Brain microvascular endothelial cell (primary cell): ENCODE data around the gene E4F1.

Source experiments
- DNase-seq: peaks from one replicate; pipeline ENCODE4 v3.0.0-alpha.2; 2020
- H3K27ac ChIP-seq: fragments of 250-450 bp; sonication (Bioruptor Pico); 2 replicates; pipeline ENCODE4 v1.5.1; 2020; ENCODE audit warnings: mild to moderate bottlenecking, moderate library complexity
- H3K27me3 ChIP-seq: fragments of 250-450 bp; sonication (Bioruptor Pico); replicated peaks from 2 replicates; pipeline ENCODE4 v1.5.1; 2020; ENCODE audit warnings: mild to moderate bottlenecking
- H3K36me3 ChIP-seq: fragments of 250-450 bp; sonication (Bioruptor Pico); replicated peaks from 2 replicates; pipeline ENCODE4 v1.5.1; 2020; ENCODE audit warnings: mild to moderate bottlenecking
- H3K4me3 ChIP-seq: 2 replicates; pipeline ENCODE4 v1.5.1; 2011; ENCODE audit warnings: low read depth, mild to moderate bottlenecking, control low read depth, low read length, moderate library complexity
- in situ Hi-C: cut with HindIII; loops from 2 replicates; pipeline ENCODE4 v1.10.0; 2017; ENCODE audit warnings: low sequenced_read_pairs, low pct_ligation_motif_present
- TF ChIP-seq, protein P1 (sequence below): IDR thresholded peaks from 2 replicates; pipeline ENCODE4 v1.5.1; 2011; ENCODE audit warnings: low read depth, mild to moderate bottlenecking, moderate library complexity, low read length, control low read depth, inconsistent platforms; ENCODE audit errors: missing control alignments

Gene E4F1

DNA sequence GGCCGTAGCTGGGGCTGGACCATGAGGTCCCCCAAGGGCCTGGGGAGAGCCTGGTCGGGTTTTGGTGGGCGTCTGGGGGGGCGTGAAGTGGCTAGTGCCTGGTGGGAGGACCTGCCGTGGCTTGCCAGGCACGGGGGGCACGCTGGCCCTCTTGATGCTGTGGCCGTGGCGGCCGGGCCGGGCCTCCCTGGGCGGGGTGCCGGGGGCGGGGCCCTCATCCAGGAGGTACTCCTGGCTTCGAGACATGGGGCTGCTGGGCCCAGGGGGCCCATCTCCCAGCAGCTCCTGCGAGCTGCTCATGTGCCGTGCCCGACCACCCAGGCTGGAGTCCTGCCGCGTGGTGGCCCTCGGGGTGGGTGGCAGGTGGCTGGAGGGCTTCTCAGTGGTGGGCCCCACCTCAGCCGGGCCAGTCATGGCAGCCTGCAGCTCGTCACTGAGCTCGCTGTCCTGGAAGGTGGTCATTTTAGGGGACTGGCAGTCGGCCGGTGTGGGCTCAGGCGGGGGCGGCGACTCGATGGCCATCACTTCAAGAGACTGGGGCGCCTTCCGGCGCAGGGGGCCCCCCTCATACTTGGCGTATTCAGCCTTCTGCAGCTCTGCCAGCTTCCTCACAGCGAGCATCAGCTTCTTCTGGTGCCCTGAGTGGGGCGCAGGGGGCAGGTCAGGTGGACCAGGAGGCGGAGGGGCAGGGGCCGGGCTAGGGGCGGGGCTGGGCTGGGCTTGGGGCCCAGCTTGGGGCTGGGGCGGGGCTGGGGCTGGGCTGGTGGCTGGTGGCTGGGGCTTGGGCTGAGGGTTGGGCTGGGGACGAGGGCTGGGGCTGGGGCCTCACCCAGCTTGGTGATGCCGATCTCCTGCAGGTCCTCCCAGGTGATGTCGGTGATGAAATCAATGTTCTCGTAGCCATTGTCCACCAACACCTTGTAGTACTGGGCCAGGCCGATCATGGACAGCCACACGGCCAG is 42.1 kb upstream of the E4F1 start:
- H3K36me3 ChIP-seq: peaks cover 17% of the 10 kb centered on the region
- H3K27ac ChIP-seq: no peak overlapping the region
- in situ Hi-C loops: no loop called here
- H3K27me3 ChIP-seq: no peaks in the 10 kb centered on the region
- H3K4me3 ChIP-seq: no peak overlapping the region
- TF ChIP-seq, protein P1, sequence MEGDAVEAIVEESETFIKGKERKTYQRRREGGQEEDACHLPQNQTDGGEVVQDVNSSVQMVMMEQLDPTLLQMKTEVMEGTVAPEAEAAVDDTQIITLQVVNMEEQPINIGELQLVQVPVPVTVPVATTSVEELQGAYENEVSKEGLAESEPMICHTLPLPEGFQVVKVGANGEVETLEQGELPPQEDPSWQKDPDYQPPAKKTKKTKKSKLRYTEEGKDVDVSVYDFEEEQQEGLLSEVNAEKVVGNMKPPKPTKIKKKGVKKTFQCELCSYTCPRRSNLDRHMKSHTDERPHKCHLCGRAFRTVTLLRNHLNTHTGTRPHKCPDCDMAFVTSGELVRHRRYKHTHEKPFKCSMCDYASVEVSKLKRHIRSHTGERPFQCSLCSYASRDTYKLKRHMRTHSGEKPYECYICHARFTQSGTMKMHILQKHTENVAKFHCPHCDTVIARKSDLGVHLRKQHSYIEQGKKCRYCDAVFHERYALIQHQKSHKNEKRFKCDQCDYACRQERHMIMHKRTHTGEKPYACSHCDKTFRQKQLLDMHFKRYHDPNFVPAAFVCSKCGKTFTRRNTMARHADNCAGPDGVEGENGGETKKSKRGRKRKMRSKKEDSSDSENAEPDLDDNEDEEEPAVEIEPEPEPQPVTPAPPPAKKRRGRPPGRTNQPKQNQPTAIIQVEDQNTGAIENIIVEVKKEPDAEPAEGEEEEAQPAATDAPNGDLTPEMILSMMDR: no peak
- no peak for DNase-seq

GRCh38 chr16:2181952-2182351 is 41.4 kb upstream of the E4F1 start:
- no peaks in the 10 kb centered on the region for H3K27me3 ChIP-seq
- in situ Hi-C loops: no loop called here
- H3K4me3 ChIP-seq: no peak overlapping the region
- DNase-seq: no peak
- peaks cover 12% of the 10 kb centered on the region for H3K36me3 ChIP-seq
- TF ChIP-seq, protein P1: no peak
- H3K27ac ChIP-seq: no peak overlapping the region

GRCh38 chr16:2183671-2184070 is 39.7 kb upstream of the E4F1 start:
- Histone ChIP-seq H3K36me3 (no peaks in the 10 kb centered on the region), H3K4me3 (no peak overlapping the region), H3K27ac (no peak overlapping the region), H3K27me3 (no peaks in the 10 kb centered on the region)
- in situ Hi-C loops: no loop called here
- no peak for DNase-seq
- TF ChIP-seq, protein P1: no peak

DNA sequence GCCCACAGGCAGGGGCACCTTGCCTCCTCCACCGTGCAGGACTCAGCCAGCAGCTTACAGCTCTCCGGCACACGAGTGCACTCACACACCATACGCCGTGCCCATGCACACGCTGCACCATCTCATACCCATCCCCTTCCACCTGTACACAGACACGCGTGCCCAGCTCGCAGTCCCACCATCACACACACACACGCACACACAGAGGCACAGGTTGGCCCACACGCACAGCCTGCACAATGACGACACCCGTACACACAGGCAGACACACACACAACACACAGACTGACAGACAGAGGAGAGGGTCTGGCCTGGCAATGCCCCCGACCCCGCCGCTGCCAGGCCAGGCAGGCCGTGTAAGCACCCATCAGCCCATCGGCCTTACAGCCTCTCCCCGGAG is 39.0 kb upstream of the E4F1 start:
- H3K27ac ChIP-seq: no peak overlapping the region
- DNase-seq: no peak
- in situ Hi-C loops: no loop called here
- no peak overlapping the region for H3K4me3 ChIP-seq
- H3K36me3 ChIP-seq: no peaks in the 10 kb centered on the region
- H3K27me3 ChIP-seq: no peaks in the 10 kb centered on the region
- TF ChIP-seq, protein P1: no peak

DNA sequence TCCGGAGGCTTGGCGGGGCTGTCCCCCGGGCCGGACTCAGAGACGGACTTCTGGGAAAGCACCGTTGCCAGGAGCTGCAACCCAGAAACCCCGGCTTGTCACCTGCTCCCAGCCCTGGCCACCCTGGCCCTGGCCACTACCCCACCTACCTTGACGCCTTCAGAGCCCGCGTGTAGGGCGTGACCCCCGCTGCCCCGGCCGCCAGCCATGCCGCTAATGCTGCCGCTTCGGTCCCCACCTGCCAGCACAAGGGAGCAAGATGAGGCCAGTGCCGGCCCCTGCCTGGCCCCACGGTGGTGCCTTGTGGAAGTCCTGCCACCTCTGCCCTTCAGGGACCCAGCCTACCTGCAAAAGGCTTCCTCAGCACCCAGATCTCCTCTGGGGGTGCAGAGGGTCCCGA is 38.4 kb upstream of the E4F1 start:
- no peak for DNase-seq
- H3K4me3 ChIP-seq: no peak overlapping the region
- TF ChIP-seq, protein P1: no peak
- in situ Hi-C loops: no loop called here
- H3K27me3 ChIP-seq: no peaks in the 10 kb centered on the region
- no peaks in the 10 kb centered on the region for H3K36me3 ChIP-seq
- no peak overlapping the region for H3K27ac ChIP-seq
